GM23248 (cell line): ENCODE results near the gene SEMA6A.

Experiments
- EZH2 ChIP-seq: fragments of 200-600 bp; sonication (generic); IDR thresholded peaks from 2 replicates; pipeline ENCODE4 v1.6.1; 2018; ENCODE audit warnings: antibody characterized with exemption, mild to moderate bottlenecking; ENCODE audit not compliant: insufficient read depth, poor library complexity, severe bottlenecking
- EZH2phosphoT487 ChIP-seq: fragments of 200-600 bp; sonication (generic); IDR thresholded peaks from 2 replicates; pipeline ENCODE4 v1.6.1; 2018; ENCODE audit warnings: antibody characterized with exemption, moderate library complexity, mild to moderate bottlenecking, low read depth; ENCODE audit not compliant: insufficient read depth

DNA sequence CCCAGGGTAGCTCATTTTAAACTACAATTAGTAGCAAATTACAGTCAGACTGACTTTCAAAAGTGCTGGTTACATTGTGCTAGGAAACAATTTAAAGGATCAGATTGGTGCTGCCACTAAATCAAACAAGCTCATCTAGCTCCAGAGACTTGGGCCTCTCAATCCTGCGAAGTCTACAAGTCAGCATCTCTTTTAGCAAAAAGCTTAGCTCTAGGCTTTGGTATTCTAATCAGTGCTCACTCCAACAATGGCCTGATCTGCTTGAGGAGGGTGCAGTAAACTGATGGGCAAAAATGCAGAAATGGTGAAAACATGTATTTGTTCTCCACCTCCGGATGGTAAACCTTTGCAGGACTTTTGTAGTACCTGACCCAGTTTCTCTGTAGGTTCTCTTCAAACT is 47.0 kb upstream of the SEMA6A start:
- no peak for TF ChIP-seq EZH2
- TF ChIP-seq EZH2phosphoT487, result no peak
